ENCODE data around the gene SOX18. TPM values are rescaled to one million over a fixed set of nuclear protein-coding genes. Genes with fewer than 3 reads are reported as not detected.

Gene SOX18
- total and polyA plus RNA-seq, 2 of the 4 experiments (the other 2 are of a cell fraction): not detected

Small RNA genes lying within 50 kb of the gene (microRNA-seq; reads per million reads assigned to microRNA genes)
- gene AL355803.1 (ENCODE audit: insufficient read depth, insufficient read length) (not detected), gene MIR6813 (ENCODE audit: insufficient read depth in 1 of 2, insufficient read length in 1 of 2, unreplicated experiment in 1 of 2) (0 to 1.1 reads per million in 2 experiments)

Small RNA genes lying within 50 kb of the gene (small RNA-seq; reads per million reads assigned to genes)
- gene AL355803.1 (0 reads per million in 5 experiments), gene MIR6813 (0 to 1.2 (median 0.51) reads per million in 5 experiments)

Other genes starting within 250 kb of the SOX18 start
- gene ZBTB46, start 218.4 kb downstream of the SOX18 start, total RNA-seq (2012; rRNA removed): 14.9 and 15.3 TPM in 2 replicates
- gene ZBTB46, start 218.4 kb downstream of the SOX18 start, polyA plus RNA-seq (2012; rRNA removed): 4.2 and 4.3 TPM in 2 replicates
- gene ABHD16B, start 188.1 kb downstream of the SOX18 start, total RNA-seq (2012; rRNA removed): not detected in 2 replicates
- gene ABHD16B, start 188.1 kb downstream of the SOX18 start, polyA plus RNA-seq (2012; rRNA removed): 0.05 TPM in 1 of 2 replicates, not detected in the other
- gene TPD52L2, start 184.4 kb downstream of the SOX18 start, total RNA-seq (2012; rRNA removed): 113 and 119 TPM in 2 replicates
- gene TPD52L2, start 184.4 kb downstream of the SOX18 start, polyA plus RNA-seq (2012; rRNA removed): 189 and 191 TPM in 2 replicates
- gene DNAJC5, start 154.5 kb downstream of the SOX18 start, total RNA-seq (2012; rRNA removed): 45.2 and 46.9 TPM in 2 replicates
- gene DNAJC5, start 154.5 kb downstream of the SOX18 start, polyA plus RNA-seq (2012; rRNA removed): 35.6 and 36.3 TPM in 2 replicates
- 16.7 and 18.3 TPM in 2 replicates for gene UCKL1, start 93.2 kb downstream of the SOX18 start, total RNA-seq (2012; rRNA removed)
- gene UCKL1, start 93.2 kb downstream of the SOX18 start, polyA plus RNA-seq (2012; rRNA removed): 54.7 and 58.6 TPM in 2 replicates
- 6.4 and 6.5 TPM in 2 replicates for gene ZNF512B, start 79.7 kb downstream of the SOX18 start, total RNA-seq (2012; rRNA removed)
- 15.6 and 15.9 TPM in 2 replicates for gene ZNF512B, start 79.7 kb downstream of the SOX18 start, polyA plus RNA-seq (2012; rRNA removed)
- 0.54 and 0.56 TPM in 2 replicates for gene SAMD10, start 70.0 kb downstream of the SOX18 start, total RNA-seq (2012; rRNA removed)
- 4.0 and 4.1 TPM in 2 replicates for gene SAMD10, start 70.0 kb downstream of the SOX18 start, polyA plus RNA-seq (2012; rRNA removed)
- 68.6 and 71.3 TPM in 2 replicates for gene PRPF6, start 68.5 kb downstream of the SOX18 start, total RNA-seq (2012; rRNA removed)
- gene PRPF6, start 68.5 kb downstream of the SOX18 start, polyA plus RNA-seq (2012; rRNA removed): 38.5 and 43.5 TPM in 2 replicates
- gene C20orf204, start 13.5 kb downstream of the SOX18 start, total RNA-seq (2012; rRNA removed): 0.18 and 0.28 TPM in 2 replicates
- gene C20orf204, start 13.5 kb downstream of the SOX18 start, polyA plus RNA-seq (2012; rRNA removed): 0.09 and 0.11 TPM in 2 replicates
- gene TCEA2, start 13.6 kb upstream of the SOX18 start, total RNA-seq (2012; rRNA removed): 8.9 and 9.3 TPM in 2 replicates
- gene TCEA2, start 13.6 kb upstream of the SOX18 start, polyA plus RNA-seq (2012; rRNA removed): 28.9 and 30.0 TPM in 2 replicates
- 7.7 and 8.1 TPM in 2 replicates for gene RGS19, start 29.9 kb upstream of the SOX18 start, total RNA-seq (2012; rRNA removed)
- 17.5 and 21.5 TPM in 2 replicates for gene RGS19, start 29.9 kb upstream of the SOX18 start, polyA plus RNA-seq (2012; rRNA removed)
- 0.28 and 0.36 TPM in 2 replicates for gene OPRL1, start 30.4 kb upstream of the SOX18 start, total RNA-seq (2012; rRNA removed)
- 1.1 and 1.2 TPM in 2 replicates for gene OPRL1, start 30.4 kb upstream of the SOX18 start, polyA plus RNA-seq (2012; rRNA removed)
- not detected in 2 replicates for gene LKAAEAR1, start 34.8 kb upstream of the SOX18 start, total RNA-seq (2012; rRNA removed)
- 0.16 and 0.21 TPM in 2 replicates for gene LKAAEAR1, start 34.8 kb upstream of the SOX18 start, polyA plus RNA-seq (2012; rRNA removed)
- gene NPBWR2, start 57.9 kb upstream of the SOX18 start, total RNA-seq (2012; rRNA removed): not detected in 2 replicates
- gene NPBWR2, start 57.9 kb upstream of the SOX18 start, polyA plus RNA-seq (2012; rRNA removed): not detected in 2 replicates
- not detected in 2 replicates for gene MYT1, start 114.8 kb upstream of the SOX18 start, total RNA-seq (2012; rRNA removed)
- not detected in 2 replicates for gene MYT1, start 114.8 kb upstream of the SOX18 start, polyA plus RNA-seq (2012; rRNA removed)
- gene PCMTD2, start 206.1 kb upstream of the SOX18 start, total RNA-seq (2012; rRNA removed): 28.3 and 30.3 TPM in 2 replicates
- gene PCMTD2, start 206.1 kb upstream of the SOX18 start, polyA plus RNA-seq (2012; rRNA removed): 20.2 and 23.6 TPM in 2 replicates